ENCODE results near the gene TEAD1.

TEAD1 gene

GRCh38 chr11:12979928-12980689 is 305.9 kb downstream of the TEAD1 start:
- no peak for DNase-seq (ENCODE audit: low read depth in 2 of 2)

GRCh38 chr11:12981676-12982522 is 307.7 kb downstream of the TEAD1 start:
- no peak for DNase-seq (ENCODE audit: low read depth in 2 of 2)

- no peak for DNase-seq (ENCODE audit: low read depth in 2 of 2)
These were observed 309.1 kb downstream of the TEAD1 start for GRCh38 chr11:12983336-12983735.

- no peak for DNase-seq (ENCODE audit: low read depth in 2 of 2)
These were observed 312.1 kb downstream of the TEAD1 start for GRCh38 chr11:12986194-12986898.

- no peak for DNase-seq (ENCODE audit: low read depth in 2 of 2)
These were observed 315.4 kb downstream of the TEAD1 start for GRCh38 chr11:12989428-12990161.

- DNase-seq (ENCODE audit: low read depth in 2 of 2), result no peak
These were observed 315.9 kb downstream of the TEAD1 start for GRCh38 chr11:12990162-12990480.

GRCh38 chr11:12991426-12991825 is 317.2 kb downstream of the TEAD1 start:
- DNase-seq (ENCODE audit: low read depth in 2 of 2), result no peak

- no peak for DNase-seq (ENCODE audit: low read depth in 2 of 2)
These were observed 319.4 kb downstream of the TEAD1 start for GRCh38 chr11:12993626-12994025.

Data from fibroblast of skin of left biceps (primary cell).